ENCODE data around the gene MYH10.

MYH10 gene

DNA sequence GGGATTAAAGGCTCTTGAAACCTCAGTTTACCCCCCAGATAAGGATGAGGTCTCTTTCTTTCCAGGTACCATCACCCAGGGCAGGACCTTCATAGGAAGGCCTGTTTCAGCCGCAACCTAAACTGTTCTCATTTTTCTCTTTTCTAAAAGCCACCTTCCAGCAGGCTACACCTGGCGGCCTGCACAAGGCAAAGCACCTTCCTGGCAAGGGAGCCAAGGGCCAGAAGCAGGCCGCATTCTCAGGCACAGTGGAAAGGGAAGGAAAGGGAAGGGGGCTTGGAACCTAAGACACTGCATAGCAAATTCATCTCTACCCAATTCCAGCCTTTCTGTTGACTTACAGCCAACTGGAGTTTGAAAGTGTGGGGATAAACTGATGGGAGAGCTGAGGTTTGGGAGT, 203.7 kb downstream of the MYH10 start:
- no peaks in the 10 kb centered on the region for H3K4me1 ChIP-seq (ENCODE audit: insufficient read depth, low read length)
- 96% methylated on average over 3 of the region's 3 CpGs for WGBS

DNA sequence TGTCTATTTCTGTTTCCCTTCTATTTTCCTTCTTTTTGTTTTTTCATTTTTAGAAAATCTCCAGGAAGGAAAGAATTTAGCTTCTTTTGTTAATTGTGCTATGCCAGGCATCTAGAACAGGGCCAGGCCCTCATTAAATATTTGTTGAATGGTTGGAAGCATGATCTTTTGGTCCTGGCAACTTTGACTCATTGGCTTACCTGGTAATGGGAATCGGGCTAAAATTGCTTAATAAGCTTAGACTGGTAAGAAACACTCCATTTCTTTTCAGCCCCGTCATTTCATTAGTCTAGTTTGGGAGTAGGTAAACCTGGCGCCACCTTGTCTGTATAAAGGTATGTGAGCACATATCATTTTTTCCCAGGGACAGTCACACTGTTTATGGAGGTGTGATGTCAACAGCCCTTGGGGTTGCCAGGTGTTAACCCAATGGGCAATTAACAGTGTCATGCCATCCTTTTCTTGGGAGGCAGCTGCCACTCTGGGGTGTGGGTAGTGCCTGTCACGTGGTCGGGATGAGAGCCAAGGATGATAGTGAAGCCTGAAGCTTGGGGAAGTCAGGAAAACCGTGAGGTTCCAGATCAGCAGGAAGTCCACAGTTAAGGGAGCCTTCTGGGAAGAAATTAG, 204.3 kb downstream of the MYH10 start:
- Histone ChIP-seq H3K4me1 (ENCODE audit: insufficient read depth, low read length) (no peaks in the 10 kb centered on the region), H3K9ac (ENCODE audit: low read depth, low read length) (no peak overlapping the region), H3K9me3 (ENCODE audit: insufficient read depth, low read depth, low read length) (no peaks in the 10 kb centered on the region), H3K36me3 (ENCODE audit: insufficient read depth, low read length) (no peaks in the 10 kb centered on the region), H3K27me3 (ENCODE audit: insufficient read depth, low read length) (no peaks in the 10 kb centered on the region), H3K27ac (ENCODE audit: low read depth, low read length) (no peak overlapping the region), H3K4me3 (ENCODE audit: low read length) (no peak overlapping the region)
- 83% methylated on average over 6 of the region's 6 CpGs for WGBS

More for the DNA sequence above, 203.7 kb downstream of the MYH10 start:
- H3K9ac ChIP-seq (ENCODE audit: low read depth, low read length): no peak overlapping the region
- H3K36me3 ChIP-seq (ENCODE audit: insufficient read depth, low read length): no peaks in the 10 kb centered on the region
- H3K9me3 ChIP-seq (ENCODE audit: insufficient read depth, low read depth, low read length): no peaks in the 10 kb centered on the region
- H3K27ac ChIP-seq (ENCODE audit: low read depth, low read length): no peak overlapping the region
- no peak overlapping the region for H3K4me3 ChIP-seq (ENCODE audit: low read length)
- no peaks in the 10 kb centered on the region for H3K27me3 ChIP-seq (ENCODE audit: insufficient read depth, low read length)
